ENCODE measurements around the gene NFKBIZ. TPM values are rescaled to one million over a fixed set of nuclear protein-coding genes. Genes with fewer than 3 reads are reported as not detected.

NFKBIZ gene
- total RNA-seq, 2 donors from 2014 or later = 206 to 225 TPM

DNA sequence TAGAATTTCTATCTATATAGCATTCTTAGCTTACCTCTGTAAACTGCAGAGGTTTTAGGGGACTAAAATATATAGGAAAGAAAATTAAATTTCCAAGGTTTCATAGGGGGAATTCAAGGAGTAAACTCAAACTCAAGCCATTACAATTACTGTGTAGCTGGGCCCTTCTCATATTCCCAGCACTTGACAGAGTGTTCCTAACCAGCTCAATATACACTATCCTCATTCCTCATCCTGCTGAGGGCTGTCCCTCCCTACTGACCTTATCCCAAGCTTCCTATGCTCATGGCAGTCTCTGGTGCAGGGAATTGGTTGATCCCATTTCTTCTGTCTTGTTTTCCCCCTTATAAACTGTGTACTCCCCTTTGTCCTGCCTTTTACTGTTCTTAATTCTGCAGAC is 36.4 kb upstream of the NFKBIZ start:
- H3K9me3 ChIP-seq = no peaks in the 10 kb centered on the region
- no peaks in the 10 kb centered on the region for H3K27me3 ChIP-seq (replicated peaks; ENCODE audit: insufficient read depth)
- H3K4me3 ChIP-seq = no peak overlapping the region
- TF ChIP-seq, protein P1, sequence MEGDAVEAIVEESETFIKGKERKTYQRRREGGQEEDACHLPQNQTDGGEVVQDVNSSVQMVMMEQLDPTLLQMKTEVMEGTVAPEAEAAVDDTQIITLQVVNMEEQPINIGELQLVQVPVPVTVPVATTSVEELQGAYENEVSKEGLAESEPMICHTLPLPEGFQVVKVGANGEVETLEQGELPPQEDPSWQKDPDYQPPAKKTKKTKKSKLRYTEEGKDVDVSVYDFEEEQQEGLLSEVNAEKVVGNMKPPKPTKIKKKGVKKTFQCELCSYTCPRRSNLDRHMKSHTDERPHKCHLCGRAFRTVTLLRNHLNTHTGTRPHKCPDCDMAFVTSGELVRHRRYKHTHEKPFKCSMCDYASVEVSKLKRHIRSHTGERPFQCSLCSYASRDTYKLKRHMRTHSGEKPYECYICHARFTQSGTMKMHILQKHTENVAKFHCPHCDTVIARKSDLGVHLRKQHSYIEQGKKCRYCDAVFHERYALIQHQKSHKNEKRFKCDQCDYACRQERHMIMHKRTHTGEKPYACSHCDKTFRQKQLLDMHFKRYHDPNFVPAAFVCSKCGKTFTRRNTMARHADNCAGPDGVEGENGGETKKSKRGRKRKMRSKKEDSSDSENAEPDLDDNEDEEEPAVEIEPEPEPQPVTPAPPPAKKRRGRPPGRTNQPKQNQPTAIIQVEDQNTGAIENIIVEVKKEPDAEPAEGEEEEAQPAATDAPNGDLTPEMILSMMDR (IDR thresholded peaks at IDR 0.05) = no peak
- H3K36me3 ChIP-seq = no peaks in the 10 kb centered on the region
- H3K27ac ChIP-seq = no peak overlapping the region
- no peak for ATAC-seq (ENCODE audit: insufficient number of reproducible peaks, low FRiP score, low read depth)
- no peak for DNase-seq (ENCODE audit: low spot score)
- H3K4me1 ChIP-seq (ENCODE audit: control insufficient read depth in 1 of 2, low read depth in 2 of 2) = peaks cover 6 to 13% of the 10 kb centered on the region in 2 donors

DNA sequence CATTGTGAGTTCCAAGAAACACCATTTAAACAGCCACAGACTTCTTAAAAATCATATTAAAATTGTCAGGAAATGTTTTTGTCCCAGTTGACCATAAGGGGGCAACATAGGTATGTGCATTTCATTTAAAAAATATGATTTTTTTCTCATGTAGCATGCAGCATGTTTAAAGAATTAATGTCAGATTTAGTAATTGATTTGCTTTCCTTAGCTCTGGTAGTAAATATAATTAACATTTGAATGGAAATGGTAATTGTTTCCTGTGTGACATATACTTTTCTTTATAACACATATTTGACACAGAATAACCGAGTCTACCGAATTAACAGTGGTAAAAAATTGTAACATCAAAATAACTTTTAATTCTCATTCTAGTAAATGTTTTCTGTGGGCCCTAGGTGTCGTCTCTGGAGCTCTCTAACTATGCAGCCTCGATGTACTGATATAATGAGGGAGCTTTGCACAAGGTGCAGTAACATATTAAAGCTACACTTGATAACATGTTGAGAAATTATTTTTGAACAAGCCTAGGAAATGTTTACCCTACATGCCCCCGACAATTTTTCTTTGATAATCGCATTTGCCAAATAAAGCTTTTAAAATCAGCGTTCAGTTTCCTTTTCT is 35.4 kb upstream of the NFKBIZ start:
- Histone ChIP-seq H3K27me3 (replicated peaks; ENCODE audit: insufficient read depth) (no peaks in the 10 kb centered on the region), H3K4me3 (no peak overlapping the region), H3K27ac (no peak overlapping the region), H3K4me1 (ENCODE audit: control insufficient read depth in 1 of 2, low read depth in 2 of 2) (peaks cover 6 to 13% of the 10 kb centered on the region in 2 donors), H3K36me3 (no peaks in the 10 kb centered on the region), H3K9me3 (no peaks in the 10 kb centered on the region)
- DNase-seq (ENCODE audit: low spot score) = no peak
- TF ChIP-seq, protein P1 (IDR thresholded peaks at IDR 0.05) = peak; percentile 62
- no peak for ATAC-seq (ENCODE audit: insufficient number of reproducible peaks, low FRiP score, low read depth)

DNA sequence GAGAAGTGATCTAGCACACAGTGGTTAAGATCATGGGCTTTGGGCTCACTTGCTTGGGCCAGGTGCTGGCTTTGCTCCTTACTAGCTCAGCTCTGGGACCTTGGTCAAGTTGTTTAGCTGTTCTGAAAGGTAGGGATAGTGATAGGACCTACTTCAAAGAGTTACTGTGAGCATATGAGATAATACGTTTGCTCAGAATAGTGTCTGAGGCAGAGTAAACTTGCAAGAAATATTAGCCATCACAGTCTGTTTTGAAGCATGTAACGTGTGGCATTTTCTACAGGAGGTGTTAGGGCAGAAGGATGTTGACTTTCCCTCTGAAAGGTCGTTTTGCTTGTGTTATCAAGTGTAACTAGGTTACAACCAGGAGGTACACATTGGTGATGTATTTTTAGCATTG is 34.5 kb upstream of the NFKBIZ start:
- ATAC-seq (ENCODE audit: insufficient number of reproducible peaks, low FRiP score, low read depth) (no peak), DNase-seq (ENCODE audit: low spot score) (no peak)
- no peaks in the 10 kb centered on the region for H3K36me3 ChIP-seq
- no peaks in the 10 kb centered on the region for H3K9me3 ChIP-seq
- peaks cover 0 to 4% of the 10 kb centered on the region in 2 donors for H3K4me1 ChIP-seq (ENCODE audit: control insufficient read depth in 1 of 2, low read depth in 2 of 2)
- no peak overlapping the region for H3K27ac ChIP-seq
- TF ChIP-seq, protein P1 (IDR thresholded peaks at IDR 0.05) = no peak
- H3K27me3 ChIP-seq (replicated peaks; ENCODE audit: insufficient read depth) = no peaks in the 10 kb centered on the region
- no peak overlapping the region for H3K4me3 ChIP-seq

DNA sequence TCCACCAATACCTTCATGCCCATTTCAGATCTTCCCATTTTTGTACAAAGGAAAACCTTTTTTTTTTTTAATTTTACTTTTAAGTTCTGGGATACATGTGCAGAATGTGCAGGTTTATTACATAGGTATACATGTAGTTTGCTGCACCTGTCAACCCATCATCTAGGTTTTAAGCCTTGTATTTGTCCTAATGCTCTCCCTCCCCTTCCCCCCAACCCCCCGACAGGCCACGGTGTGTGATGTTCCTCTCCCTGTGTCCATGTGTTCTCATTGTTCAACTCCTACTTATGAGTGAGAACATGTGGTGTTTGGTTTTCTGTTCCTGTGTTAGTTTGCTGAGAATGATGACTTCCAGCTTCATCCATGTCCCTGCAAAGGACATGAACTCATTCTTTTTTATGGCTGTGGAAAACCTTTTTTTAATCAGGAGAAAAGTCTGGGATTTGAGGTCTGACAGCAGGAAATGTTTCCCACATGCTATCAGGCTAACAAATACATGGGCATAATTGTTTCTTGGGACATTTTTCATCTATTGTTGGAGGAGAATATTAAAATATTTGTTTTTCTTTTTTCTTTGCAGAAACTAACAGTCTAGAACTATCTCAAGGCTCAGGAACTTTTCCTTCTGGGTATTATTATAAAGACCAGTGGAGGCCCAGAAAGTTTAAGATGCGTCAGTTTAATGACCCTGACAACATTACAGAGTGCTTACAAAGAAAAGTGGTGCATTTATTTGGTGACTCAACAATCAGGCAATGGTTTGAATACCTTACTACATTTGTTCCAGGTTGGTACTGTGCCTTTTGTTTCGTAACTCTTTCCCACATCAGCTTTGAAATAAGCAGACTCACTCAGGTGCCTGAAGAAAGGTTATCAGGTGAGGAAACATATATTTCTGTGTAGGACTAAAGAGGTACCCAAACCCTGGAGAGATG is 32.8 kb upstream of the NFKBIZ start:
- Histone ChIP-seq H3K4me3 (no peak overlapping the region), H3K27ac (no peak overlapping the region), H3K4me1 (ENCODE audit: control insufficient read depth in 1 of 2, low read depth in 2 of 2) (no peaks in the 10 kb centered on the region), H3K36me3 (peaks cover 8% of the 10 kb centered on the region), H3K27me3 (replicated peaks; ENCODE audit: insufficient read depth) (no peaks in the 10 kb centered on the region), H3K9me3 (no peaks in the 10 kb centered on the region)
- DNase-seq (ENCODE audit: low spot score) (no peak), ATAC-seq (ENCODE audit: insufficient number of reproducible peaks, low FRiP score, low read depth) (no peak)
- TF ChIP-seq, protein P1 (IDR thresholded peaks at IDR 0.05) = no peak

DNA sequence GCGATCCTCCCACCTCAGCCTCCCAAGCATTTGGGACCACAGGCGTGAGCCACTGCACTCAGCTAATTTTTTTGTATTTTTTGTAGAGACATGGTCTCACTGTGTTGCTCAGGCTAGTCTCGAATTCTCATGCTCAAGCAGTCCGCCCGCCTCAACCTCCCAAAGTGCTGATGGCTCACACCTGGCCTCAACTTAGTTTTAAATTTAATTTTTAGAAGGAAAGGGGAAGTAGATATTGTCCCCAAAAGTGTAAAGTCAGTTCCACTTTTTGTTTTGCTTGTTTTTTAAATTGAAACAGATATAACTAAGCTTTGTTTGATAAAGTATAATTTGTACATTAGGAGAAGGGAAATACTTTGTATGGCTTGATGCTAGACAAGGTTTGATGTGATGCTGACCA is 31.3 kb upstream of the NFKBIZ start:
- ATAC-seq (ENCODE audit: insufficient number of reproducible peaks, low FRiP score, low read depth) (no peak), DNase-seq (ENCODE audit: low spot score) (no peak)
- H3K27ac ChIP-seq = no peak overlapping the region
- H3K4me3 ChIP-seq = no peak overlapping the region
- no peaks in the 10 kb centered on the region for H3K4me1 ChIP-seq (ENCODE audit: control insufficient read depth in 1 of 2, low read depth in 2 of 2)
- no peaks in the 10 kb centered on the region for H3K27me3 ChIP-seq (replicated peaks; ENCODE audit: insufficient read depth)
- peaks cover 14% of the 10 kb centered on the region for H3K36me3 ChIP-seq
- H3K9me3 ChIP-seq = no peaks in the 10 kb centered on the region
- TF ChIP-seq, protein P1 (IDR thresholded peaks at IDR 0.05) = no peak

Data from thoracic aorta (tissue), 2 donors.